Retinal pigment epithelial cell (primary cell): ENCODE data around the gene SGSM1.

Experiments used
- DNase-seq: peaks from one replicate; pipeline ENCODE4 v3.0.0-alpha.2; 2010; ENCODE audit warnings: low read depth
- H3K4me3 ChIP-seq: 2 replicates; pipeline ENCODE4 v1.5.1; 2011; ENCODE audit warnings: mild to moderate bottlenecking, low read length, control low read depth, moderate library complexity
- CTCF ChIP-seq: conservative IDR thresholded peaks from 2 replicates; pipeline ENCODE4 v1.5.1; 2011; ENCODE audit warnings: low read depth, low read length, control low read depth, inconsistent platforms

Gene SGSM1

GRCh38 chr22:24968066-24968561 is 162.1 kb downstream of the SGSM1 start:
- H3K4me3 ChIP-seq: no peak overlapping the region
- no peak for TF ChIP-seq CTCF
- no peak for DNase-seq

- TF ChIP-seq CTCF: no peak
- DNase-seq: no peak
- no peak overlapping the region for H3K4me3 ChIP-seq
Measured at GRCh38 chr22:24969560-24970301, 163.7 kb downstream of the SGSM1 start.

- no peak for TF ChIP-seq CTCF
- no peak for DNase-seq
- H3K4me3 ChIP-seq: no peak overlapping the region
Measured at GRCh38 chr22:24972369-24972768, 166.4 kb downstream of the SGSM1 start.

- no peak overlapping the region for H3K4me3 ChIP-seq
- DNase-seq: no peak
- no peak for TF ChIP-seq CTCF
Measured at GRCh38 chr22:24973872-24974271, 167.9 kb downstream of the SGSM1 start.

GRCh38 chr22:24975125-24975640 is 169.2 kb downstream of the SGSM1 start:
- TF ChIP-seq CTCF: no peak

GRCh38 chr22:24975813-24976341 is 169.9 kb downstream of the SGSM1 start:
- TF ChIP-seq CTCF: no peak
- DNase-seq: no peak

More at GRCh38 chr22:24975125-24975640, 169.2 kb downstream of the SGSM1 start:
- no peak overlapping the region for H3K4me3 ChIP-seq
- DNase-seq: no peak

More at GRCh38 chr22:24975813-24976341, 169.9 kb downstream of the SGSM1 start:
- no peak overlapping the region for H3K4me3 ChIP-seq
